Measurements from ENCODE around the gene OPALIN.

The OPALIN gene

GRCh38 chr10:96339956-96340904, 18.6 kb downstream of the OPALIN start:
- no peaks in the 10 kb centered on the region; the same call in 1 of the 2 replicates for H3K36me3 ChIP-seq (ENCODE audit: insufficient read depth, low read length)
- no peaks in the 10 kb centered on the region for H3K9me3 ChIP-seq (ENCODE audit: low read length)
- no peaks in the 10 kb centered on the region for H3K4me1 ChIP-seq (ENCODE audit: insufficient read depth, low read length, severe bottlenecking)
- H3K9me2 ChIP-seq (ENCODE audit: low read depth, low read length) = no peaks in the 10 kb centered on the region
- no peak overlapping the region for H2AFZ ChIP-seq (ENCODE audit: low read length)
- no peaks in the 10 kb centered on the region for H3K27me3 ChIP-seq (ENCODE audit: insufficient read depth, low read length)
- no peak for TF ChIP-seq EZH2 (IDR thresholded peaks at IDR 0.05; ENCODE audit: borderline replicate concordance, low read length)
- TF ChIP-seq CTCF (IDR thresholded peaks at IDR 0.05; ENCODE audit: low read length) = peak; percentile 65
- H3K4me2 ChIP-seq (ENCODE audit: low read length) = no peak overlapping the region
- H4K20me1 ChIP-seq (ENCODE audit: insufficient read depth, low read length) = no peaks in the 10 kb centered on the region
- H3K79me2 ChIP-seq (ENCODE audit: insufficient read depth, low read length) = no peaks in the 10 kb centered on the region
- no peak overlapping the region for H3K27ac ChIP-seq (ENCODE audit: low read depth, low read length, poor library complexity, severe bottlenecking)
- no peaks in the 10 kb centered on the region for H3F3A ChIP-seq (ENCODE audit: insufficient read depth, low read length)
- no peak overlapping the region for H3K4me3 ChIP-seq (ENCODE audit: low read depth, low read length, poor library complexity, severe bottlenecking)
- H3K9ac ChIP-seq (ENCODE audit: low read length) = no peak overlapping the region

GRCh38 chr10:96339383-96339782, 19.4 kb downstream of the OPALIN start:
- Histone ChIP-seq H3K9ac (ENCODE audit: low read length) (no peak overlapping the region), H3K4me1 (ENCODE audit: insufficient read depth, low read length, severe bottlenecking) (no peaks in the 10 kb centered on the region), H4K20me1 (ENCODE audit: insufficient read depth, low read length) (no peaks in the 10 kb centered on the region), H3F3A (ENCODE audit: insufficient read depth, low read length) (no peaks in the 10 kb centered on the region), H3K36me3 (ENCODE audit: insufficient read depth, low read length) (no peaks in the 10 kb centered on the region), H3K27me3 (ENCODE audit: insufficient read depth, low read length) (no peaks in the 10 kb centered on the region), H3K27ac (ENCODE audit: low read depth, low read length, poor library complexity, severe bottlenecking) (no peak overlapping the region), H3K4me2 (ENCODE audit: low read length) (no peak overlapping the region), H3K9me2 (ENCODE audit: low read depth, low read length) (no peaks in the 10 kb centered on the region), H3K9me3 (ENCODE audit: low read length) (no peaks in the 10 kb centered on the region), H2AFZ (ENCODE audit: low read length) (no peak overlapping the region), H3K4me3 (ENCODE audit: low read depth, low read length, poor library complexity, severe bottlenecking) (no peak overlapping the region), H3K79me2 (ENCODE audit: insufficient read depth, low read length) (no peaks in the 10 kb centered on the region)
- TF ChIP-seq CTCF (IDR thresholded peaks at IDR 0.05; ENCODE audit: low read length) (no peak), EZH2 (IDR thresholded peaks at IDR 0.05; ENCODE audit: borderline replicate concordance, low read length) (no peak)

DNA sequence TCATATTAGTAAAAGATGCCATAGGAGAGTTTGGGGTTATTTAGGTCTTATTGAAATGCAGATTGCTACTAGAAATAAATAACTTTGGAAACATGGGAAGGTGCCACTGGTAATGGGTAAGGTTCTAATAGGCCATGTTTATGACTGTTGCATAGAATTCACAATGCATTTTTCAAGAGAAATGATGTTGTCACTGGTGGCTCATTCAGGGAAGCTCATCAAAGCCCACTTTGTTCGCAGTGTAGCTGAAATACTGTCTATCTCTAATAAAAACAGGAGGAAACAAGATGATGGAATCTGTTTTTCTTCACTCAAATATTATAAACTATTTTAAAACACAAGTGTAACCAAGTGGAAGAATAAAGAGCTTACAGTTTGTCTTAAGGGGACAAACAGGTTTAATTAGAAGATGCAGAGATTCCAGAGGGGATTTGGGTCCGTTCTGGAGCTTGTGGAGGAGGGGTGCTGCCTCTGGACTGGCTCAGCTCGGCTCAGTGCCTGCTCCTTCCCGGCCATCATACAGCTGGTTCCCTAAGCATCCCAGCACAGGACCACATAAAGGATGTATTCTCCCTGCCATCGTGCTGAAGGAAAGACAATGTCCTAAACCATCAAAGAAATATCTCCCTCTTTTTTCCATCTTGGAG, 20.4 kb downstream of the OPALIN start:
- H3K79me2 ChIP-seq (ENCODE audit: insufficient read depth, low read length) = no peaks in the 10 kb centered on the region
- no peaks in the 10 kb centered on the region for H3K9me3 ChIP-seq (ENCODE audit: low read length)
- H3K27ac ChIP-seq (ENCODE audit: low read depth, low read length, poor library complexity, severe bottlenecking) = no peak overlapping the region
- no peak overlapping the region for H2AFZ ChIP-seq (ENCODE audit: low read length)
- no peak overlapping the region for H3K4me2 ChIP-seq (ENCODE audit: low read length)
- H4K20me1 ChIP-seq (ENCODE audit: insufficient read depth, low read length) = no peaks in the 10 kb centered on the region
- TF ChIP-seq EZH2 (IDR thresholded peaks at IDR 0.05; ENCODE audit: borderline replicate concordance, low read length) (no peak), CTCF (IDR thresholded peaks at IDR 0.05; ENCODE audit: low read length) (no peak)
- no peak overlapping the region for H3K9ac ChIP-seq (ENCODE audit: low read length)
- H3K36me3 ChIP-seq (ENCODE audit: insufficient read depth, low read length) = no peaks in the 10 kb centered on the region
- H3K9me2 ChIP-seq (ENCODE audit: low read depth, low read length) = no peaks in the 10 kb centered on the region
- no peak overlapping the region for H3K4me3 ChIP-seq (ENCODE audit: low read depth, low read length, poor library complexity, severe bottlenecking)
- no peaks in the 10 kb centered on the region for H3K4me1 ChIP-seq (ENCODE audit: insufficient read depth, low read length, severe bottlenecking)
- H3K27me3 ChIP-seq (ENCODE audit: insufficient read depth, low read length) = no peaks in the 10 kb centered on the region
- H3F3A ChIP-seq (ENCODE audit: insufficient read depth, low read length) = no peaks in the 10 kb centered on the region
